Stomach (tissue), 4 donors: ENCODE results near the gene DCAF10.

Source experiments
- EP300 ChIP-seq: sonication (generic); formaldehyde crosslinking; IDR thresholded peaks from one replicate; pipeline ENCODE4 v1.6.1; 2017; ENCODE audit warnings: antibody characterized with exemption
- POLR2A ChIP-seq, 4 donors: fragments of 450-650 bp; IDR thresholded peaks; one replicate each; pipeline ENCODE4 v1.6.1; 2016; ENCODE audit warnings: antibody characterized with exemption in 4 of 4, control low read depth in 2 of 4, mild to moderate bottlenecking in 1 of 4, moderate library complexity in 1 of 4
- POLR2AphosphoS5 ChIP-seq, 3 donors: sonication (generic); formaldehyde crosslinking; IDR thresholded peaks; one replicate each; pipeline ENCODE4 v1.6.1; 2016; ENCODE audit warnings: antibody characterized with exemption in 3 of 3
- TF ChIP-seq, protein P1 (sequence below), 7 experiments: fragments of 450-650 bp in 4 of 7; fragments of 200-600 bp in 3 of 7; sonication (generic) in 3 of 7; IDR thresholded peaks; one replicate each; pipeline ENCODE4 v1.5.1; 2016 to 2019; ENCODE audit warnings: antibody characterized with exemption in 7 of 7, control low read depth in 2 of 7, mild to moderate bottlenecking in 1 of 7

DNA sequence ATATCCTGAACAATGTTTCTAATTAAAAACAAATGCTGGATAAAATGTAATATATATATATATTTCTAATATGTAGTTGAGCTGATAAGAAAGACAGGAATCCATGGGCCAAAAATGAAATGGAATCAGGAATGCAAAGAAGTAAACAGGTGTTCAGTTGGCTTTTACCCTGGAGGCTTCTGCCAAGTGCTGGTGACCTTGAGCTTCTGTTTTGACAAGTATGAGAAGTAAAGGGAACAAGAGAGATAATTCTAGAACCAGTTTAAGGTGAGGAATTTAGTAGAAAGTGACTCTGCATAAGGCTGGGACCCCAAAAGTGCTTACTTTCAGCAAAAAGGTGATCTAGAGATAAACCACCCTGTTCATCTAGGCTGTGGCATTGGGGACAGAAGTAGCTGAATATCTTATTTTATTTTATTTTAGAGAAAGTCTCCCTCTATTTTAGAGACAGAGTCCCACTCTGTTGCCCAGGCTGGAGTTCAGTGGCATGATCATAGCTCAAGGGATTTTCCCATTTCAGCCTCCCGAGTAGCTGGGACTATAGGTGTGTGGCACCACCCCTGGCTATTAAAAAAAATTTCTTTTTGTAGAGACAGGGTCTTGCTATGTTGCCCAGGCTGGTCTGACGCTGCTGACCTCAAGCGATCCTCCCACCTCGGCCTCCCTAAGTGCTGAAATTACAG lies 27.0 kb downstream of the DCAF10 start:
- TF ChIP-seq, protein P1, sequence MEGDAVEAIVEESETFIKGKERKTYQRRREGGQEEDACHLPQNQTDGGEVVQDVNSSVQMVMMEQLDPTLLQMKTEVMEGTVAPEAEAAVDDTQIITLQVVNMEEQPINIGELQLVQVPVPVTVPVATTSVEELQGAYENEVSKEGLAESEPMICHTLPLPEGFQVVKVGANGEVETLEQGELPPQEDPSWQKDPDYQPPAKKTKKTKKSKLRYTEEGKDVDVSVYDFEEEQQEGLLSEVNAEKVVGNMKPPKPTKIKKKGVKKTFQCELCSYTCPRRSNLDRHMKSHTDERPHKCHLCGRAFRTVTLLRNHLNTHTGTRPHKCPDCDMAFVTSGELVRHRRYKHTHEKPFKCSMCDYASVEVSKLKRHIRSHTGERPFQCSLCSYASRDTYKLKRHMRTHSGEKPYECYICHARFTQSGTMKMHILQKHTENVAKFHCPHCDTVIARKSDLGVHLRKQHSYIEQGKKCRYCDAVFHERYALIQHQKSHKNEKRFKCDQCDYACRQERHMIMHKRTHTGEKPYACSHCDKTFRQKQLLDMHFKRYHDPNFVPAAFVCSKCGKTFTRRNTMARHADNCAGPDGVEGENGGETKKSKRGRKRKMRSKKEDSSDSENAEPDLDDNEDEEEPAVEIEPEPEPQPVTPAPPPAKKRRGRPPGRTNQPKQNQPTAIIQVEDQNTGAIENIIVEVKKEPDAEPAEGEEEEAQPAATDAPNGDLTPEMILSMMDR (IDR thresholded peaks at IDR 0.05) = no peak
- TF ChIP-seq POLR2A (IDR thresholded peaks at IDR 0.05) (no peak), POLR2AphosphoS5 (IDR thresholded peaks at IDR 0.05) (no peak), EP300 (no peak)
